GM21515 (cell line): ENCODE data around the gene ST3GAL2.
"Not testable (repeated sequence)": the region's sequence is repeated elsewhere in the genome, so short reads cannot be mapped to it uniquely, and the experiment has no call there.

Experiments
- ATAC-seq: cut with Tn5 transposase; IDR thresholded peaks from one replicate; pipeline ENCODE4 v1.9.1; 2021; ENCODE audit not compliant: unreplicated experiment

The ST3GAL2 gene

GRCh38 chr16:70391881-70392481 lies 46.9 kb downstream of the ST3GAL2 start:
- ATAC-seq: no peak

- ATAC-seq: no peak
Measured at GRCh38 chr16:70391446-70391845, 47.5 kb downstream of the ST3GAL2 start.

- no peak for ATAC-seq
Measured at GRCh38 chr16:70390774-70391173, 48.1 kb downstream of the ST3GAL2 start.

- ATAC-seq: no peak
Measured at GRCh38 chr16:70388006-70388680, 50.8 kb downstream of the ST3GAL2 start.

GRCh38 chr16:70386289-70386986 lies 52.5 kb downstream of the ST3GAL2 start:
- ATAC-seq: not testable (repeated sequence)

GRCh38 chr16:70383421-70383960 lies 55.4 kb downstream of the ST3GAL2 start:
- ATAC-seq: no peak

- no peak for ATAC-seq
Measured at GRCh38 chr16:70381604-70382342, 57.1 kb downstream of the ST3GAL2 start.

GRCh38 chr16:70380919-70381603 lies 57.8 kb downstream of the ST3GAL2 start:
- peak; percentile 87 for ATAC-seq

GRCh38 chr16:70380248-70380918 lies 58.5 kb downstream of the ST3GAL2 start:
- no peak for ATAC-seq

- ATAC-seq: no peak
Measured at GRCh38 chr16:70378869-70379493, 59.9 kb downstream of the ST3GAL2 start.

- no peak for ATAC-seq
Measured at GRCh38 chr16:70377782-70378181, 61.1 kb downstream of the ST3GAL2 start.

GRCh38 chr16:70375636-70376611 lies 63.0 kb downstream of the ST3GAL2 start:
- ATAC-seq: no peak

GRCh38 chr16:70374213-70374612 lies 64.7 kb downstream of the ST3GAL2 start:
- ATAC-seq: no peak

- no peak for ATAC-seq
Measured at GRCh38 chr16:70372921-70373728, 65.8 kb downstream of the ST3GAL2 start.

- ATAC-seq: no peak
Measured at GRCh38 chr16:70370924-70371323, 68.0 kb downstream of the ST3GAL2 start.

GRCh38 chr16:70370145-70370544 lies 68.8 kb downstream of the ST3GAL2 start:
- not testable (repeated sequence) for ATAC-seq

- ATAC-seq: no peak
Measured at GRCh38 chr16:70364399-70364798, 74.5 kb downstream of the ST3GAL2 start.

GRCh38 chr16:70359552-70359951 lies 79.3 kb downstream of the ST3GAL2 start:
- ATAC-seq: no peak
